Peyer's patch (tissue), 4 donors: Measurements from ENCODE around the gene GPR160. TPM values are rescaled to one million over a fixed set of nuclear protein-coding genes. Genes with fewer than 3 reads are reported as not detected.

ENCODE experiments used
- DNase-seq, 3 donors: peaks; one replicate each; pipeline ENCODE4 v3.0.0-alpha.2; 2017 to 2019
- H3K27ac ChIP-seq, 4 donors: fragments of 200-600 bp; sonication (generic); one replicate each; pipeline ENCODE4 v1.5.1; 2016 to 2019
- H3K27me3 ChIP-seq, 2 donors: fragments of 200-600 bp; sonication (generic); one replicate each; pipeline ENCODE4 v1.5.1; 2019
- H3K36me3 ChIP-seq, 3 donors: fragments of 200-600 bp; sonication (generic); one replicate each; pipeline ENCODE4 v1.5.1; 2016 to 2019
- H3K4me1 ChIP-seq, 4 donors: fragments of 200-600 bp; sonication (generic); one replicate each; pipeline ENCODE4 v1.5.1; 2016 to 2019
- H3K4me3 ChIP-seq, 4 donors: fragments of 200-600 bp; sonication (generic); 1 replicate in 3 of 4; 2 replicates in 1 of 4; pipeline ENCODE4 v1.5.1; 2016 to 2019; ENCODE audit warnings: mild to moderate bottlenecking in 1 of 4
- H3K9me3 ChIP-seq, 4 donors: fragments of 200-600 bp; sonication (generic); one replicate each; pipeline ENCODE4 v1.5.1; 2016 to 2019; ENCODE audit warnings: mild to moderate bottlenecking in 1 of 4
- CTCF ChIP-seq, 6 experiments: fragments of 450-650 bp in 4 of 6; fragments of 200-600 bp in 2 of 6; sonication (generic) in 1 of 6; IDR thresholded peaks; one replicate each; pipeline ENCODE4 v1.5.1; 2017 to 2019; ENCODE audit warnings: antibody characterized with exemption in 6 of 6, mild to moderate bottlenecking in 3 of 6, moderate library complexity in 1 of 6
- POLR2A ChIP-seq, 2 donors: fragments of 450-650 bp; IDR thresholded peaks; one replicate each; pipeline ENCODE4 v1.5.1; 2017; ENCODE audit warnings: antibody characterized with exemption in 2 of 2, mild to moderate bottlenecking in 2 of 2, moderate library complexity in 2 of 2
- total RNA-seq, 4 donors: library from RNA; depleted of rRNA; stranded (reverse); fragments of >200 nt; gene quantifications; one replicate each; pipeline ENCODE4 v1.1.0, GENCODE V29; 2016

Gene GPR160
- total RNA-seq, 4 donors from 2014 or later: 144 to 231 (median 203) TPM

- Histone ChIP-seq H3K9me3 (no peaks in the 10 kb centered on the region), H3K4me1 (no peaks in the 10 kb centered on the region), H3K36me3 (peaks cover 0 to 48% (median 0%) of the 10 kb centered on the region in 3 donors), H3K27me3 (no peaks in the 10 kb centered on the region), H3K27ac (no peak overlapping the region), H3K4me3 (no peak overlapping the region)
- DNase-seq: no peak
- TF ChIP-seq CTCF (IDR thresholded peaks at IDR 0.05) (no peak), POLR2A (IDR thresholded peaks at IDR 0.05) (no peak)
Measured at GRCh38 chr3:170090601-170090981, 52.8 kb downstream of the GPR160 start.

- TF ChIP-seq POLR2A (IDR thresholded peaks at IDR 0.05) (no peak), CTCF (IDR thresholded peaks at IDR 0.05) (no peak)
- no peak for DNase-seq
- H3K36me3 ChIP-seq: peaks cover 0 to 51% (median 0%) of the 10 kb centered on the region in 3 donors
- H3K27me3 ChIP-seq: no peaks in the 10 kb centered on the region
- H3K9me3 ChIP-seq: no peaks in the 10 kb centered on the region
- H3K27ac ChIP-seq: no peak overlapping the region
- no peak overlapping the region for H3K4me3 ChIP-seq
- no peaks in the 10 kb centered on the region for H3K4me1 ChIP-seq
Measured at GRCh38 chr3:170092907-170093306, 55.1 kb downstream of the GPR160 start.

GRCh38 chr3:170095771-170096170 lies 58.0 kb downstream of the GPR160 start:
- no peaks in the 10 kb centered on the region for H3K9me3 ChIP-seq

GRCh38 chr3:170096342-170096741 lies 58.5 kb downstream of the GPR160 start:
- DNase-seq: no peak
- no peaks in the 10 kb centered on the region for H3K9me3 ChIP-seq
- peaks cover 0 to 76% (median 0%) of the 10 kb centered on the region in 3 donors for H3K36me3 ChIP-seq
- H3K27ac ChIP-seq: no peak overlapping the region
- TF ChIP-seq CTCF (IDR thresholded peaks at IDR 0.05) (no peak), POLR2A (IDR thresholded peaks at IDR 0.05) (no peak)
- H3K4me1 ChIP-seq: no peaks in the 10 kb centered on the region
- no peak overlapping the region for H3K4me3 ChIP-seq
- no peaks in the 10 kb centered on the region for H3K27me3 ChIP-seq

More at GRCh38 chr3:170095771-170096170, 58.0 kb downstream of the GPR160 start:
- no peak overlapping the region for H3K27ac ChIP-seq
- no peaks in the 10 kb centered on the region for H3K27me3 ChIP-seq
- no peak for DNase-seq
- H3K4me1 ChIP-seq: no peaks in the 10 kb centered on the region
- no peak overlapping the region for H3K4me3 ChIP-seq
- no peak for TF ChIP-seq CTCF (IDR thresholded peaks at IDR 0.05)
- TF ChIP-seq POLR2A (IDR thresholded peaks at IDR 0.05): no peak
- peaks cover 0 to 71% (median 0%) of the 10 kb centered on the region in 3 donors for H3K36me3 ChIP-seq

- no peaks in the 10 kb centered on the region for H3K27me3 ChIP-seq
- H3K36me3 ChIP-seq: peaks cover 0 to 89% (median 0%) of the 10 kb centered on the region in 3 donors
- no peak for TF ChIP-seq CTCF (IDR thresholded peaks at IDR 0.05)
- TF ChIP-seq POLR2A (IDR thresholded peaks at IDR 0.05): no peak
- no peaks in the 10 kb centered on the region for H3K9me3 ChIP-seq
- DNase-seq: no peak
- no peak overlapping the region for H3K4me3 ChIP-seq
- H3K4me1 ChIP-seq: no peaks in the 10 kb centered on the region
- H3K27ac ChIP-seq: no peak overlapping the region
Measured at GRCh38 chr3:170098753-170099152, 61.0 kb downstream of the GPR160 start.

GRCh38 chr3:170100944-170101343 lies 63.1 kb downstream of the GPR160 start:
- TF ChIP-seq CTCF (IDR thresholded peaks at IDR 0.05): no peak
- TF ChIP-seq POLR2A (IDR thresholded peaks at IDR 0.05): no peak
- peaks cover 0 to 80% (median 0%) of the 10 kb centered on the region in 3 donors for H3K36me3 ChIP-seq
- no peak for DNase-seq
- H3K4me1 ChIP-seq: no peaks in the 10 kb centered on the region
- no peak overlapping the region for H3K4me3 ChIP-seq
- H3K27ac ChIP-seq: no peak overlapping the region
- no peaks in the 10 kb centered on the region for H3K9me3 ChIP-seq
- no peaks in the 10 kb centered on the region for H3K27me3 ChIP-seq
